ENCODE results near the gene TSC1.

Gene TSC1

DNA sequence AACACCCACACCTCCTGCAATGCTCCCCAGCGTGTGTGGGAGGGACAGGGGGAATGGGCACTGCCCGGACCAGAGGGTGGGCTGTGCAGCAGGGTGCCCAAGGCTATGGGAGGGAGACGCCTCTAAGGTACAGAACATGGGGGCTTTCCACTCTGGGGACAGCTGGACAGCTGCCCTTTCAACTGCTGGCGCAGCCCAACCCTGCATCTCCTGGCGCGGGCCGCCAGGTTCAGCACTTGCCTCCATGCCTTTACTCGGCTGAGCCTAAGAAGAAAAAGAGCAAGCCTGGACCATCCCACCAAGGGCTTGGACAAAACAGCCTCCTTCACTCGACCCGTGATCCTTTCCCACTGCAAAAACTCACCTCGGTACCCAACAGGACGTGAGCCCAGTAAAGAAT lies 81.3 kb downstream of the TSC1 start:
- Histone ChIP-seq H3K27ac (no peak overlapping the region), H3K36me3 (no peaks in the 10 kb centered on the region), H3K27me3 (no peaks in the 10 kb centered on the region), H3K4me1 (ENCODE audit: control insufficient read depth in 1 of 2, insufficient read depth in 1 of 2, low read depth in 1 of 2, low read length in 1 of 2) (no peaks in the 10 kb centered on the region), H3K4me3 (ENCODE audit: low read depth in 1 of 2, low read length in 1 of 2) (no peak overlapping the region), H3K9me3 (no peaks in the 10 kb centered on the region)
- TF ChIP-seq, protein P1, sequence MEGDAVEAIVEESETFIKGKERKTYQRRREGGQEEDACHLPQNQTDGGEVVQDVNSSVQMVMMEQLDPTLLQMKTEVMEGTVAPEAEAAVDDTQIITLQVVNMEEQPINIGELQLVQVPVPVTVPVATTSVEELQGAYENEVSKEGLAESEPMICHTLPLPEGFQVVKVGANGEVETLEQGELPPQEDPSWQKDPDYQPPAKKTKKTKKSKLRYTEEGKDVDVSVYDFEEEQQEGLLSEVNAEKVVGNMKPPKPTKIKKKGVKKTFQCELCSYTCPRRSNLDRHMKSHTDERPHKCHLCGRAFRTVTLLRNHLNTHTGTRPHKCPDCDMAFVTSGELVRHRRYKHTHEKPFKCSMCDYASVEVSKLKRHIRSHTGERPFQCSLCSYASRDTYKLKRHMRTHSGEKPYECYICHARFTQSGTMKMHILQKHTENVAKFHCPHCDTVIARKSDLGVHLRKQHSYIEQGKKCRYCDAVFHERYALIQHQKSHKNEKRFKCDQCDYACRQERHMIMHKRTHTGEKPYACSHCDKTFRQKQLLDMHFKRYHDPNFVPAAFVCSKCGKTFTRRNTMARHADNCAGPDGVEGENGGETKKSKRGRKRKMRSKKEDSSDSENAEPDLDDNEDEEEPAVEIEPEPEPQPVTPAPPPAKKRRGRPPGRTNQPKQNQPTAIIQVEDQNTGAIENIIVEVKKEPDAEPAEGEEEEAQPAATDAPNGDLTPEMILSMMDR (IDR thresholded peaks at IDR 0.05), result no peak

DNA sequence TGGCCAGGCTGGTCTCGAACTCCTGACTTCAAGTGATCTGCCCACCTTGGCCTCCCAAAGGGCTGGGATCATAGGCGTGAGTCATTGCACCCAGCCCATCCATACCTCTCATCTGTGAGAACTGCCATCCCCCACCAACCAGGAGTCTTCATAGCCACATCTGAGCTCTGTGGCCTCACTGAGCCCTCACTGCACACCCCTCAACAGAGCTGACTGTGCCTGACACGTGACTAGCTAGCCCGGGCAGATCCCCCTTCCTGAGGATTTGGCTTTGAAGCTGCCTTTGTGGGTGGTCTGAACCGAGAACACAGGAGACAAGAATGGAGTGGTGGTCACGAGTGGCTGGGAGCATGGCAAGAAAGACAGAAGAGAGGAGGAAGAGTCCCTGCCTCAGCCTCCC lies 81.9 kb downstream of the TSC1 start:
- TF ChIP-seq, protein P1 (IDR thresholded peaks at IDR 0.05), result no peak

DNA sequence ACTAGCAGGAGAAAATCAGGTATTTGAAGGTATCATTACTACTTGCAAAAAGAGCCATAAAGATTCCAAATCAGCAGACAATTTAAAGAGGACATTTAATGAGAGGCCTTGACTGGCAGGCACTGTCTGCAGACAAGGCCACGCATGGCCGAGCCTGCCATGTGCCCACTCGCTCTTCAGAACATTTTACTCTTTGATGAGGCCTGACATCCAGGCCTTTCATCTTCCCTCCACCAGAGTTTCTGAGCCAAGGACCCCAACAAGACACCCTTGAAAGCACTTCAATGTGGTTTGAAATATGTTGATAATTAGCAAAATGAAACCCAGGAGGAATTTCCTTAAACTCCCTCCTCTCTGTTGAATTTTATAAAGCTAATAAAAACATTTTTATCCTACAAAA lies 82.8 kb downstream of the TSC1 start:
- no peaks in the 10 kb centered on the region for H3K4me1 ChIP-seq (ENCODE audit: control insufficient read depth in 1 of 2, insufficient read depth in 1 of 2, low read depth in 1 of 2, low read length in 1 of 2)
- no peaks in the 10 kb centered on the region for H3K27me3 ChIP-seq
- H3K9me3 ChIP-seq, result no peaks in the 10 kb centered on the region
- TF ChIP-seq, protein P1 (IDR thresholded peaks at IDR 0.05), result no peak
- H3K4me3 ChIP-seq (ENCODE audit: low read depth in 1 of 2, low read length in 1 of 2), result no peak overlapping the region
- H3K27ac ChIP-seq, result no peak overlapping the region
- H3K36me3 ChIP-seq, result no peaks in the 10 kb centered on the region

More for the DNA sequence above, 81.9 kb downstream of the TSC1 start:
- Histone ChIP-seq H3K9me3 (no peaks in the 10 kb centered on the region), H3K4me3 (ENCODE audit: low read depth in 1 of 2, low read length in 1 of 2) (no peak overlapping the region), H3K27ac (no peak overlapping the region), H3K4me1 (ENCODE audit: control insufficient read depth in 1 of 2, insufficient read depth in 1 of 2, low read depth in 1 of 2, low read length in 1 of 2) (no peaks in the 10 kb centered on the region), H3K27me3 (no peaks in the 10 kb centered on the region), H3K36me3 (no peaks in the 10 kb centered on the region)

DNA sequence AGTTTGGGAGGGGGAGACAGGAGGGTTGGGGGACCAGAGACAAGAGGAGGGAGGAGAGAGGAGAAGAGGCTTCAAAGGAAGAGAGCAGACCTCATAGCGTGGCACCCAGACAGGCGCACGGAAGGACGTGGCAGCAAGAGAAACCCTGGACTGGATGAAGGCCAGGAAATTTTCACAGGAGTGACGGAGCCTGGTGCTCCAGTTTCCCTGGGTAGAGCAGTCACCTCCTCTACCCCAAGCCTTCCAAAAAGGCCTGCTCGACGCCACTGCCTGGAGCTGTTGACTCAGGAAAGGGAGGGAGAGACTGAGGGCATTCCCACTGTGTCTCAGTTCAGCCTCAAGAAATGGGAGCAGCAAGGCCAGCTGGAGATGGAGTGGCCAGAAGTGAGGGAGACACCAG lies 85.7 kb downstream of the TSC1 start:
- Histone ChIP-seq H3K27ac (no peak overlapping the region), H3K4me1 (ENCODE audit: control insufficient read depth in 1 of 2, insufficient read depth in 1 of 2, low read depth in 1 of 2, low read length in 1 of 2) (no peaks in the 10 kb centered on the region), H3K9me3 (no peaks in the 10 kb centered on the region), H3K27me3 (peaks cover 6% of the 10 kb centered on the region), H3K36me3 (no peaks in the 10 kb centered on the region), H3K4me3 (ENCODE audit: low read depth in 1 of 2, low read length in 1 of 2) (no peak overlapping the region)
- TF ChIP-seq, protein P1 (IDR thresholded peaks at IDR 0.05), result no peak

DNA sequence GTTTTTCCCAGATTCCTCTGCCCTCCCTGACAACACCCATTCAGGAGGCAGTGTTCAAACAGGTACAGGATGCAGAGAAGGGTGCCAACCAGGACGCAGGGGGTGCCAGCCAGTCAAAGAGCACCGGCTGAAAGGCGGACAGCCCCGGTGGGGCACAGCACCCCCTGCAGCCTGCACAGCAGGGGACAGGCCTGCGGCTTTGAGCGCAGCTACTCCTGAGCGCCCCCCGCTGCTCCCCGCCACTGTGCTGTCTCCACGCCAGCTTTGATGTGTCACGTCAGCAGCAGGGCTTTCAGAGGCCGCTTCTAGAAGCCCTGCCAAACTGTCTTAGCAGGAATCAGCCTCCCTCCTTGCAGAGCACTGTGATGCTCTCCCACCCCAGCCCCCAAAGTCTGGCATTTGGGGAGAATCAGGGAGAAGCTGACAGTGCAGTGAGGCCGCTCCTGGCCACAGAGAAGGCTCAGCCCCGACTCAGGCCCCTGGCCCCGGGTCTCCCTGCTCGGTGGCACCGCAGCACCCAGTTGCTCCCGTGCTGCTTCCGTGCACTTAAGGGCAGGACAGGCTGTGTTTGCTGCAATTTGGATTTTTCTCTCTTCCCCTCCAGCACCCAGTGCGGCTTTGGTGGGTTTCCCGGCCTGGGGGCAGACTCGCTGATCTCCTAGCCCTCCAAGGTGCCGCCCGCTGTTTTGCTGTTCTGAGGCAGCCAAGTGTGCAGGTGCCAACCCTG lies 86.6 kb downstream of the TSC1 start:
- no peaks in the 10 kb centered on the region for H3K36me3 ChIP-seq
- no peaks in the 10 kb centered on the region for H3K9me3 ChIP-seq
- H3K4me3 ChIP-seq (ENCODE audit: low read depth in 1 of 2, low read length in 1 of 2), result no peak overlapping the region
- H3K27ac ChIP-seq, result no peak overlapping the region
- peaks cover 6% of the 10 kb centered on the region for H3K27me3 ChIP-seq
- no peaks in the 10 kb centered on the region for H3K4me1 ChIP-seq (ENCODE audit: control insufficient read depth in 1 of 2, insufficient read depth in 1 of 2, low read depth in 1 of 2, low read length in 1 of 2)
- TF ChIP-seq, protein P1 (IDR thresholded peaks at IDR 0.05), result no peak

Measured in neutrophil (primary cell).